GM12864 (cell line): ENCODE results near the gene WNT11.

Experiments used
- DNase-seq: peaks from one replicate; pipeline ENCODE4 v3.0.0-alpha.2; 2011; ENCODE audit warnings: low read depth
- H3K4me3 ChIP-seq: 2 replicates; pipeline ENCODE4 v1.5.1; 2011; ENCODE audit warnings: mild to moderate bottlenecking, low read depth, low read length, control low read depth
- TF ChIP-seq, protein P1 (sequence below): IDR thresholded peaks from 2 replicates; pipeline ENCODE4 v1.5.1; 2011; ENCODE audit warnings: low read depth, mild to moderate bottlenecking, moderate library complexity, low read length, control low read depth, inconsistent platforms; ENCODE audit errors: missing control alignments

WNT11 gene

DNA sequence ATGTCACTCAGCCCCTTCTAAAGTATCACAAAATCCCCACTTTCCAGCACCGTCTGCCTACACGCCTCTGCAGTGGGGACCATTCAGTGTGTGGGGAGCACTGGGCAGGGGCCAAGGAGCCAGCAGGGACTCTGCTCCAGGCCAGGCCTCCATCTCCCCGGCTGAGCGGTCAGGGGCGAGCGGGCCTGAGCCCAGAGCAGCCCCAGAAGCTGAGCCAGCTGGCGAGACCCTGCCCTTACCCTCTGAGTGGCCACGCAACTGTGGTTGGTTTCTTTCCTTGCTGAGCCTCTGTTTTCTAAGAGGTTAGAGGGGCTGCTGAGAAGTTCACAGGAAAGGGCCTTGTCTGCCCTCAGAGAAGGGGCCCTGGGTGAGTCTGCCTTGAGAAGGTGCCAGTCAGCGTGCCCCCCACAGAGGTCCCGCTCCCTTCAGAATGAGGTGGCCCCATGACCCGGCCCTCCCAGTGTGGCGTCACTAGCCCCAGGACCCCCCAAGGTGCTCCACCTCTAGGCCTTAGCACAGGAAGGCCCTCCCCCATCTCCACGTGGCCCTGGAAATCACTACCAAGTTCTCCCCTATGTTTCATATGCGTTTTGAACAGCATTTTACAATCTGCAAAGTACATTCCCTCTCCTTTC lies 46.9 kb downstream of the WNT11 start:
- DNase-seq: no peak
- no peak overlapping the region for H3K4me3 ChIP-seq
- TF ChIP-seq, protein P1, sequence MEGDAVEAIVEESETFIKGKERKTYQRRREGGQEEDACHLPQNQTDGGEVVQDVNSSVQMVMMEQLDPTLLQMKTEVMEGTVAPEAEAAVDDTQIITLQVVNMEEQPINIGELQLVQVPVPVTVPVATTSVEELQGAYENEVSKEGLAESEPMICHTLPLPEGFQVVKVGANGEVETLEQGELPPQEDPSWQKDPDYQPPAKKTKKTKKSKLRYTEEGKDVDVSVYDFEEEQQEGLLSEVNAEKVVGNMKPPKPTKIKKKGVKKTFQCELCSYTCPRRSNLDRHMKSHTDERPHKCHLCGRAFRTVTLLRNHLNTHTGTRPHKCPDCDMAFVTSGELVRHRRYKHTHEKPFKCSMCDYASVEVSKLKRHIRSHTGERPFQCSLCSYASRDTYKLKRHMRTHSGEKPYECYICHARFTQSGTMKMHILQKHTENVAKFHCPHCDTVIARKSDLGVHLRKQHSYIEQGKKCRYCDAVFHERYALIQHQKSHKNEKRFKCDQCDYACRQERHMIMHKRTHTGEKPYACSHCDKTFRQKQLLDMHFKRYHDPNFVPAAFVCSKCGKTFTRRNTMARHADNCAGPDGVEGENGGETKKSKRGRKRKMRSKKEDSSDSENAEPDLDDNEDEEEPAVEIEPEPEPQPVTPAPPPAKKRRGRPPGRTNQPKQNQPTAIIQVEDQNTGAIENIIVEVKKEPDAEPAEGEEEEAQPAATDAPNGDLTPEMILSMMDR: no peak

DNA sequence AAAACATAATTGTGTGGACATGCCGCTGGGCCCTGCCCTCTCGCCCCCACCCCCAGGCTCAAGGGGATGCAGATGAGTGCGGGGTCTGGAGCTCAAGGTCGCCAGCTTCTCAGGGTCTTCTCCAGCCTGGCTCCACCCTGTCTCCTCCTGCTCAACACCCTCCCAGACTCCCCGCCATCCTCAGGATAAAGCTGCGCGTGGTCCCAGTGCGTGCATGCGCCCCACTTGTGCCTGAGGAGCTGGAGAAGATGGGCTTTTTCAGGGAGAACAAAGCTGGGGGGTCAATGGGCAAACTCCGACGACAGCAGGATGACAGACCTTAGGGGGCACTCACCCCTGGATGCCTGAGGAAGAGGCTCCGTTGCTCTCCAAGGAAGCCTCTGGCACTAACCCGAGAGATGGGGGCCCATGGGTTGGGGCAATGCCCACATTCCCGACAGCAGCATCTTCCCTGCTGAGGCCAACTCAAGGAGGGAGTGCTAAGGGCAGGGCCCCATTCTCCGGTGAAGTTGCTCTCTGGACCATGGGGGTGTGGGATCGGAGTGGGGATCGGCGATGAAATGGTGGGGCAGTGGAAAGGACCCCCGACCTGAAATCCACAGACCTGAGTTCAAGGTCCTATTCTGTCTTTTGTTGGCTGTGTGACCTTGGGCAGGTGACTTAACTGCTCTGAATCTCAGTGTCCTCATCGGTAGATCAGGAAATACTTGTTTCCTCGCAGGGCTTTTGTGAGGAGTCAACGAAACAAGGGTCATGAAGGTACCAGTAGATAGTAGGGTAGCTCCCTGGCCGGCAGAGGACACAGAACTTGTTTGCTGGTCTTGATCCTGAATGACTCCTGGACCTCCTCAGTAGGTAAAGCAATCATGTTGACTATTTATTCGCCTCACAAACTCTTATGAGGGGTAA lies 47.7 kb downstream of the WNT11 start:
- DNase-seq: no peak
- TF ChIP-seq, protein P1: no peak
- H3K4me3 ChIP-seq: no peak overlapping the region

DNA sequence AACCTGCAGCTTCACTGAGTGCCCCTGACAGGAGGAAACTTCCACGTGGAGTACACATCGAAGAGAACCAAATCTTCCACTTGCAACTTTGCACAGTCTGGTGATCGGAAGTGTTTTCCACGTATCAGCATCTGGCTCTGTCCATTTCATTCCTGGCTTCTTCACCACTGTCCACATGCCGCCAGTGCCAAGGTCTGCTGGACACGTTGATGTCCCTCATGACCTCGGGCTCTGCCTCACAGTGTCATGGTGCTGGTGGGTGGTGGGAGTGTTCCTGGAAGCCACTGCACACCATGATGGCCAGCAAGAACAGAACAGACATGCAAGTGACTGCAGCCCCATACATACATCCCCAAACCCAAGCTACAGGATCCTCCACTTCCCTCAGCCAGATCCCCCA lies 48.4 kb downstream of the WNT11 start:
- no peak for DNase-seq
- TF ChIP-seq, protein P1: no peak
- no peak overlapping the region for H3K4me3 ChIP-seq

DNA sequence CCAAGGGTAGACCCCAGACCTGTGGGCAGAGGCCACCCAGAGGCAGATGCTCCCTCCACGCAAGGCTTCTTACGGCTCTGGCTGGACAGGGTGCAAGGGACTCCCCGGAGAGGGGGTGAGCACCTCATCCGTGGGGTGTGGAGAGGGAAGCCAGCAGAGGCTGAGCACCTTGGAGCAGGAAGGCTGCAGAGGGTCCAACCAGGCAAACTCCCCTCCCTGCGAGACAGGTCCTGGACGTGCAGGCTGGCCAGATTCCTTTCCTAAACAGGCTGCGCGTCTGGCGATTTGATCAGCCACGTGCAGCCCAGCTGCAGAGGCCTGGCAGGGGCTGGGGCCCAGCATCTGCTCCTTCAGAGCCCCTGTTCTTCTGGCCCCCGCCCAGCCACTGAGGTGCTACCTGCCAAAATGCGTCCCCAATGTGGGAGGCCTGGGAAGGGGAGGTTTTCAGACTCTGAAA lies 49.3 kb downstream of the WNT11 start:
- H3K4me3 ChIP-seq: no peak overlapping the region
- TF ChIP-seq, protein P1: no peak
- DNase-seq: no peak

DNA sequence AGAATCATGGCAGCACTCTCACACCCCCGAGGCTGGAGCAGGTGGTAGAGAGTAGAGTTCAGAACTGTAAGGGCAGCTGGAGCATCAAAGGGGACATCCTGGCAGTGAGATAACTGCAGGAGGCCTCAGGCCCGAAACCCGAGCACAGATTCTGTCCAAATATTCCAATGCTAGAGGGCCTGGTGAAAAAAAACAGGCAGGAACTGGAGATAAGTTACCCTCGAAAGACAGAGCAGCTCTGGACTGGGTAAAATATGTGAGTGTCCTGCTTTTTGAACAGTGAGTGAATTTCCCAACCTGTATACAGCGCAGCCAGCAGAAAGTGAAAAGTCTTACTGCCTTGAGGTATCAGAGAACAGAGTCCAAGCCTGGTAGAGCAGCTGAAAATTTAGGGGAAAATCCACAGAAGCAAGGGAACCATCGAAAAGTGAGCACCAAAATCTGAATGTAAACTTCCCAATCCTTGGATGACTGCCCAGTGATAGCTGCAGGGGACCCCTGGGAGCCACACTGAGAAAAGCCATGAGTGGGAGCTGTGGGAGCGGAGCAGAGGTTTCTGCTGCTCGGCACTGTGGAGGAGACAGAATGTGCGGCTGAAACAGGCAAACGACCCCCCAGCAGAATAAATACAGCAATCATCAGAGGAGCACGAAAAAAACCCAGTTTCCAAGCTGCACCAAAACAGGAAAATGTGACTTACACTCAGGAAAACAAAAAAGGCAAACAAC lies 50.6 kb downstream of the WNT11 start:
- TF ChIP-seq, protein P1: no peak
- no peak overlapping the region for H3K4me3 ChIP-seq
- no peak for DNase-seq

DNA sequence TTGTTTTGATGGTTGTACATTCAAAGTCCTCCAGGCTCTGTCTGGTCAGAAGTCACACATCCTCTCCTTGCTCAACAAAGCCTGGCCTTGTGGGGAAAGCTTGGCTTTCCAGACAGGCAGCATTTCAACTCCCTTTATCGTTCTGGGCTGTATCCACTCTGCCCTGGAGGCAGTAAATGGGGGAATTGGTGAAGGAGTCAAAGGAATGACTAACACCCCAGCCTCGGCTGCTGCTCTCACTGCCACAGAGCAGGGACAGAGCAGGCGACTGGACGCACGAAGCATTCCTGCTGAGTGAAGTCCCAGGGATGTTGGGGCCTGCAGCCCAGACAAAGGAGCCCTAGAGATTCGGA lies 52.8 kb downstream of the WNT11 start:
- DNase-seq: no peak
- no peak overlapping the region for H3K4me3 ChIP-seq
- TF ChIP-seq, protein P1: no peak
